ENCODE measurements around the gene TLE5. TPM values are rescaled to one million over a fixed set of nuclear protein-coding genes. Genes with fewer than 3 reads are reported as not detected.

The TLE5 gene
- total and polyA plus RNA-seq, 2 donors (not counting 3 experiments of a cell fraction or from before 2014, with no cell fraction given), result 393 to 574 TPM

DNA sequence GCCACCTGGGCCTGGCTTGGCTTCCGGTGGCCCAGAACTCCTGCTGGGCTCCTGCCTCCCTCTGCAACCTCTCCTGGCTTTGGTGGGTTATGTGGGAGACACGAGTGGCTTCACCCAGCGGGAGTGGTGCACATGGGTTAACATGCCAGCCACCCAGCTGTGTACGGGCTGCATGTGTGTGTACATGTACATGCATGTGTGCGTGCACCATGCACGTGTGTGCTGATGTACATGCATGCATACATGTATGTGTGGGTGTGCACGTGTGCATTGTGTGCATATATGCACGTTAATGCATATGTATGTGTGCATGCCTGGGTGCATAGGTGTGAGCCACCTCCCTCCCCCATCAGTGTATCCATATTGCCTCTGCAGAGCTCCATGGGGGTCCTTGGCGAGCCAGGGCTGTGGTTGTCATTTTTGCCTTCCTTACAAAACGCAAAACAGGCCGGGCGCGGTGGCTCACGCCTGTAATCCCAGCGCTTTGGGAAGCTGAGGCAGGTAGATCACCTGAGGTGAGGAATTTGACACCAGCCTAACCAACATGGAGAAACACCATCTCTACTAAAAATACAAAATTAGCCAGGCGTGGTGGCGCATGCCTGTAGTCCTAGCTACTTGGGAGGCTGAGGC, 44.3 kb upstream of the TLE5 start:
- no peaks in the 10 kb centered on the region for H3K9me3 ChIP-seq (replicated peaks; ENCODE audit: control insufficient read depth, insufficient read depth, low read length)
- dilution Hi-C loops (cut with MboI; ENCODE audit: extremely low pct_ligation_motif_present, low sequenced_read_pairs), result no loop called here
- peaks cover 88% of the 10 kb centered on the region for H3K79me2 ChIP-seq (ENCODE audit: control insufficient read depth, insufficient read depth, low read length)
- DNase-seq (ENCODE audit: low read depth, low spot score) (no peak), FAIRE-seq (no peak)
- BruUV-seq (replicated peaks), result no TSS peak
- H4K20me1 ChIP-seq (replicated peaks; ENCODE audit: control insufficient read depth, extremely low read depth, insufficient read depth, low read length), result no peaks in the 10 kb centered on the region
- no peak overlapping the region for H3K27ac ChIP-seq (ENCODE audit: insufficient read depth, low read depth, low read length)
- H3K27me3 ChIP-seq (ENCODE audit: control insufficient read depth in 2 of 2, insufficient read depth in 2 of 2, low read length in 2 of 2), result no peaks in the 10 kb centered on the region
- H3K9me1 ChIP-seq (replicated peaks; ENCODE audit: control insufficient read depth, extremely low read depth, insufficient read depth, low read length), result no peaks in the 10 kb centered on the region
- no peak for TF ChIP-seq POLR2A (IDR thresholded peaks at IDR 0.05; ENCODE audit: low read depth, low read length)
- TF ChIP-seq JUN (IDR thresholded peaks at IDR 0.05; ENCODE audit: borderline replicate concordance, insufficient read depth, insufficient read length, low read depth), result no peak
- no peak for TF ChIP-seq MYC (IDR thresholded peaks at IDR 0.05; ENCODE audit: low read depth, low read length)
- no peak for TF ChIP-seq CTCF (IDR thresholded peaks at IDR 0.05; ENCODE audit: extremely low read depth in 1 of 2, insufficient read depth in 1 of 2, low read depth in 1 of 2, low read length in 2 of 2)
- TF ChIP-seq MAX (IDR thresholded peaks at IDR 0.05; ENCODE audit: insufficient read depth, insufficient read length), result no peak
- no peak for TF ChIP-seq GATA2 (IDR thresholded peaks at IDR 0.05; ENCODE audit: insufficient read depth, insufficient read length, low read depth, low read length)
- TF ChIP-seq POLR2AphosphoS5 (IDR thresholded peaks at IDR 0.05; ENCODE audit: insufficient read depth, low read depth, low read length), result no peak
- no peak for TF ChIP-seq FOS (IDR thresholded peaks at IDR 0.05; ENCODE audit: borderline replicate concordance, insufficient read depth, low read length)
- TF ChIP-seq EZH2 (IDR thresholded peaks at IDR 0.05; ENCODE audit: borderline replicate concordance, low read depth, low read length, severe bottlenecking), result no peak
- no peak overlapping the region for H3K4me2 ChIP-seq (ENCODE audit: insufficient read depth, low read length)
- H2AFZ ChIP-seq (ENCODE audit: low read depth, low read length), result no peak overlapping the region
- ChIA-PET CTCF (interaction anchor here (1.4 to 1.5 kb wide), 2 partner anchors 23 to 149 kb away, joined by 3 to 4 read pairs; no protein-coding TSS in a partner anchor), POLR2A (no interaction called here)
- intact Hi-C loops (cut with micrococcal nuclease), result no loop called here
- H3K36me3 ChIP-seq (ENCODE audit: control insufficient read depth in 2 of 2, extremely low read depth in 1 of 2, insufficient read depth in 2 of 2, low read length in 2 of 2), result peaks cover 0 to 6% of the 10 kb centered on the region in 2 experiments
- H3K4me1 ChIP-seq (ENCODE audit: control insufficient read depth, extremely low read depth, insufficient read depth, low read length), result no peaks in the 10 kb centered on the region
- no peak overlapping the region for H3K9ac ChIP-seq (replicated peaks; ENCODE audit: extremely low read depth, insufficient read depth, low read length)
- no peak overlapping the region for H3K4me3 ChIP-seq (replicated peaks in 1 of 3; ENCODE audit: insufficient read depth in 1 of 3, low read depth in 1 of 3, low read length in 3 of 3)

Data from endothelial cell of umbilical vein (primary cell).